ENCODE data around the gene HSDL1. TPM values are rescaled to one million over a fixed set of nuclear protein-coding genes. Genes with fewer than 3 reads are reported as not detected.

The HSDL1 gene
- polyA plus RNA-seq, 1 donor: 13.7 TPM

GRCh38 chr16:84105948-84106740 lies 38.8 kb downstream of the HSDL1 start:
- no peak for DNase-seq

- no peak for DNase-seq
These were observed 39.6 kb downstream of the HSDL1 start for GRCh38 chr16:84105301-84105815.

GRCh38 chr16:84104231-84104630 lies 40.7 kb downstream of the HSDL1 start:
- no peak for DNase-seq

GRCh38 chr16:84103678-84104077 lies 41.3 kb downstream of the HSDL1 start:
- no peak for DNase-seq

- DNase-seq: no peak
These were observed 46.0 kb downstream of the HSDL1 start for GRCh38 chr16:84098939-84099338.

GRCh38 chr16:84096447-84097005 lies 48.5 kb downstream of the HSDL1 start:
- no peak for DNase-seq

GRCh38 chr16:84095466-84095865 lies 49.5 kb downstream of the HSDL1 start:
- DNase-seq: no peak

GRCh38 chr16:84093879-84094270 lies 51.1 kb downstream of the HSDL1 start:
- no peak for DNase-seq

GRCh38 chr16:84093120-84093878 lies 51.7 kb downstream of the HSDL1 start:
- DNase-seq: no peak

GRCh38 chr16:84091460-84091859 lies 53.5 kb downstream of the HSDL1 start:
- DNase-seq: no peak

GRCh38 chr16:84090211-84090610 lies 54.8 kb downstream of the HSDL1 start:
- no peak for DNase-seq

- no peak for DNase-seq
These were observed 56.1 kb downstream of the HSDL1 start for GRCh38 chr16:84088695-84089395.

- no peak for DNase-seq
These were observed 57.4 kb downstream of the HSDL1 start for GRCh38 chr16:84087466-84088151.

- no peak for DNase-seq
These were observed 58.0 kb downstream of the HSDL1 start for GRCh38 chr16:84087001-84087400.

GRCh38 chr16:84086341-84086740 lies 58.6 kb downstream of the HSDL1 start:
- DNase-seq: no peak

- no peak for DNase-seq
These were observed 59.2 kb downstream of the HSDL1 start for GRCh38 chr16:84085773-84086172.

- DNase-seq: no peak
These were observed 59.7 kb downstream of the HSDL1 start for GRCh38 chr16:84085271-84085667.

- no peak for DNase-seq
These were observed 60.3 kb downstream of the HSDL1 start for GRCh38 chr16:84084570-84085270.

GRCh38 chr16:84082835-84083569 lies 62.0 kb downstream of the HSDL1 start:
- DNase-seq: no peak

GRCh38 chr16:84082110-84082509 lies 62.9 kb downstream of the HSDL1 start:
- no peak for DNase-seq

Data from hindlimb muscle (tissue), 1 donor.